GM10266 (cell line): ENCODE results near the gene PPP1CB.
"Not testable (repeated sequence)": the region's sequence is repeated elsewhere in the genome, so short reads cannot be mapped to it uniquely, and the experiment has no call there.

ENCODE experiments used
- DNase-seq: peaks from one replicate; pipeline ENCODE4 v3.0.0; 2012; ENCODE audit errors: extremely low spot score
- CTCF ChIP-seq: IDR thresholded peaks from 2 replicates; pipeline ENCODE4 v1.5.1; 2012; ENCODE audit warnings: mild to moderate bottlenecking, low read depth; ENCODE audit not compliant: control insufficient read depth, insufficient read depth; ENCODE audit errors: missing control alignments

Gene PPP1CB

GRCh38 chr2:28725021-28725711, 26.5 kb upstream of the PPP1CB start:
- no peak for TF ChIP-seq CTCF
- no peak for DNase-seq

DNA sequence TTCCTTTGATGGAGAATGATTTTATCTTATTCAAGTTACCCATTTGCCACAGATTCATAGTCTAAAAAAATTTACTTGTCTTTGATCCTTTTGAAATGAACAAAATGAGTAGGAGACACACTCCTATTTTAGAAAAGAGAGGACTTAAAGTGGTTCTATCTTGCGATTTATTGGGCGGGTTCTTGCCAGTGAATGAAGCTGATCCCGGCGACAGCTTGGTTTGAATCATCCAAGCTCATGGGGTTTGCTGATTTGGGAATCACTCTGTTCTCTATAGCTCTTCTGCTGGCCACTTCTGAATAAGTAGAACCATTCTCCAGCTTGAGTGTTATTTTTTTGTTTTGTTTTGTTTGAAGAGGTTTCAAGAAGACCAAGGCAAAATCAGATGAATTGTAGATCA, 25.5 kb upstream of the PPP1CB start:
- no peak for DNase-seq

GRCh38 chr2:28729698-28730097, 21.9 kb upstream of the PPP1CB start:
- no peak for TF ChIP-seq CTCF

More for the DNA sequence above, 25.5 kb upstream of the PPP1CB start:
- no peak for TF ChIP-seq CTCF

DNA sequence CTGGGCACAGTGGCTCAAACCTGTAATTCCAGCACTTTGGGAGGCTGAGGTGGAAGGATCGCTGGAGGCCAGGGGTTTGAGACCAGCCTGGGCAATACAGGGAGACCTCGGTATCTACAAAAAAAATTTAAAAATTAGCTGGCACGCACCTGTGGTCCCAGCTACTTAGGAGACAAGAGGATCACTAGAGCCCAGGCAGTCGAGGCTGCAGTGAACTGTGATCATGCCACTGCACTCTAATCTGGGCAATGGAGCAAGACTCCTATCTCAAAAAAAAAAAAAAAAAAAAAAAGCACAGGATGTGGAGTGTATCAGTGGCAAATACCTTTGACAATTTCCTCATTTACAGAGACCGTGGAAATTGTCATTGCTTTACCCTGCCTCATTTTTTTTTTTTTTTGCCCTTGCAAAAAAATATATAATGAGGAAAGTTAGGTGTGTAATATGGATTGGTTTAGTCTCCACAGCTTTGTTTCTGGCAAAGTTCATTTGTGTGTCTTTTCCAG, 20.9 kb upstream of the PPP1CB start:
- TF ChIP-seq CTCF, result no peak
- no peak for DNase-seq

More at GRCh38 chr2:28729698-28730097, 21.9 kb upstream of the PPP1CB start:
- DNase-seq, result no peak

DNA sequence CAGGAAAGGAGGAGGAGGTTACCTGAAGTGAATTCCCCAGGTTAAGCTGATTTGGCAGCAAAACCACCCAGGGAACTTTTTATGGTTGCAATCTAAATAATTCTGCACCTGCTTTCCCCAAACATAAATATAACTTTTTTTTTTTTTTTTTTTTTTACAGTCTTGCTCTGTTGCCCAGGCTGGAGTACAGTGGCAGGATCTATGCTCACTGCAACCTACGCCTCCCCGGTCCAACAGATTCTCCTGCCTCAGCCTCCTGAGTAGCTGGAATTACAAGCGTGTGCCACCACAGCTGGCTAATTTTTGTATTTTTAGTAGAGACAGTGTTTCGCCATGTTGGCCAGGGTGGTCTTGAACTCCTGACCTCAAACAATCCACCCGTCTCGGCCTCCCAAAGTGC, 16.1 kb upstream of the PPP1CB start:
- TF ChIP-seq CTCF, result no peak
- no peak for DNase-seq

DNA sequence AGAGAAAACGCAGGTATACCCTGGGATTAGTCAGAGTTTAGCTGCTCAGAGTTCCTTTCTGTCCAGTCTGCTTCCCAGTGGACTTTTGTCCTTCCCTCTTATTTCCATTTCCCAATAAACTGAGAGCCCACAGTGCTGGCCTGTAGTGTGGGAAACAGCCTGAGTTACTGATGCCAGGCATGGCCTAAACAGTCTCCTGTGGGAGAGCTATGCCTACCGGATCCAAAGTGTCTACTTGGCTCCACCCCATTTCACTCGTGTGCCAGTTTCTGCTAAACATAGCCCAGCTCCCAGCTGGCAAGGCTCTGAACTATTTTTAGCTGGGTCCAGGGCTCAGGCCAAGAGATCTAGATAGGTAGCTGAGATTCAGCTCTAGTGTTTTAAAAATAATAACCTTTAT, 15.6 kb upstream of the PPP1CB start:
- DNase-seq, result no peak
- no peak for TF ChIP-seq CTCF

DNA sequence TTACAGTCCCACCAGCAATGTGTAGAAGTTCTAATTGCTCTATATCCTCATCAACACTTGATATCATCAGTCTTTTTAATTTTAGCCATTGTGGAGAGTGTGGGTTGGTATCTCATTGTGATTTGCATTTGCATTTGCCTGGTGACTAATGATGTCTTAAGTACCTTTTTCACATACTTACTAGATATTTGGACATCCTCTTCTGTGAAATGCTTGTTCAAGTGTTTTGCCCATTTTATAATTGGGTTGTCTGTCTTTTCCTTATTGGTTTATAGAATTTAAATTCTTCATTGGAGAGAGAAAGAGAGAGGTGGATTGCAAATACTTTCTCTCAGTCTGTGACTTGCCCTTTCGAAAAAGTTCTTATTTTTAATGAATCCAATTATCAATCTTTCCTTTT, 14.0 kb upstream of the PPP1CB start:
- no peak for TF ChIP-seq CTCF
- DNase-seq, result no peak

DNA sequence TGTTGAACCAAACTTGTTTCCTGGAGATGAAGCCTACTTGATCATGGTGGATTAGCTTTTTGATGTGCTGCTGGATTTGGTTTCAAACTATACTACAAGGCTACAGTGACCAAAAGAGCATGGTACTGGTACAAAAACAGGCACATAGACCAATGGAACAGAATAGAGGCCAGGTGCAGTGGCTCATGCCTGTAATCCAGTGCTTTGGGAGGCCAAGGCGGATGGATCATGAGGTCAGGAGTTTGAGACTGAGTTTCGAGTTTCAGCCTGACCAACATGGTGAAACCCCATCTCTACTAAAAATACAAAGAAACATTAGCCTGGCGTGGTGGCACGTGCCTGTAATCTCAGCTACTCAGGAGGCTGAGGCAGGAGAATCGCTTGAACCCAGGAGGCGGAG, 9.0 kb upstream of the PPP1CB start:
- DNase-seq, result not testable (repeated sequence)
